ENCODE results near the gene ACTR8.
A peak's percentile ranks its signal among the peaks of the same experiment; 100 is the strongest.

The ACTR8 gene

DNA sequence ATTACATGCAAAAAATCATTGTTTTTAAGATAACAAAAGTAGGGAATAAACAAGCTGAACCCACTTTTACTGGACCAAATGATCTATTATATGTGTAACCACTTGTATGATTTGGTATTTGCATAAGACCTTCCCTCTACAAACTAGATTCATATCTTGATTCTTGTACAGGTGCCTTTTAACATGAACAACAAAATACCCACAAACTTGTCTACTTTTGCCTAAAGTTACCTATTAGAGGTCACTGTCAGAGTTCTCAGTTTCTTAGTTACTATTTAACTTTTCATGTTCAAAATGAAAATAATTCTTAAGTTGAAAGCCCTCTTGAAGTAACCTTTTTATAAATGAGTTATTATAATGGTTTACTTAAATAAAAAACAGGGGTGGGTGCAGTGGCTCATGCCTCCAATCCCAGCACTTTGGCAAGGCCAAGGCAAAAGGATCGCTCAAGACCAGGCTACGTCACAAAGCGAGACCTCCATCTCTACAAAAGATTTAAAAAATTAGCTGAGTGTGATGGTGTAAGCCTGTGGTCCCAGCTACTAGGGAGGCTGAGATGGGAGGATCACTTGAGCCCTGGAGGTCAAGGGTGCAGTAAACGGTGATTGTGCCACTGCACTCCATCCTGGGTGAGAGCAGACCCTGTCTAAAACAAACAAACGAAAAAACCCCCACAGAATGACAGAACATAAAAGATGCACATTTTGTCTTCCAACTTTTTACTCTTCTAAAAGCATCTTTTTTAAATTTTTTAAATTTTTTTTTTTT lies 16.0 kb downstream of the ACTR8 start:
- no peak for DNase-seq (ENCODE audit: low read depth in 2 of 3, low spot score in 1 of 3)

DNA sequence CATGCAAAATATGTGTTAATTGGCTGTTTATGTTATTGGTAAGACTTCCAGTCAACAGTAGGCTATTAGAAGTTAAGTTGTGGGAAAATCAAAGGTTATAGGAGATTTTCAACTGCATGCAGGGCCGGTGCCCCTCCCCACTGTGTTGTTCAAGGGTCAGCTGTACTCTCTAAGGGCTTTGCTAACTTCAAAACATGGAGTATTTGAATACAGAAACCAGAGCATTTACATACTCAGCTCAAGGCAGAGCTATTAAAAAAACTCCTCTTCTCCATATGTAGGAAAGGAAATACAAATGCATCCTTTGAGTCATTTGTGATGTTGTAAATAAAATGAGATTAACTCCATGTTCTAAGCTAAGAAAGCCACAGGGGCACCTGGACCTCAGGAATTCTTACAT lies 18.8 kb downstream of the ACTR8 start:
- DNase-seq (ENCODE audit: low read depth in 2 of 3, low spot score in 1 of 3), result no peak

DNA sequence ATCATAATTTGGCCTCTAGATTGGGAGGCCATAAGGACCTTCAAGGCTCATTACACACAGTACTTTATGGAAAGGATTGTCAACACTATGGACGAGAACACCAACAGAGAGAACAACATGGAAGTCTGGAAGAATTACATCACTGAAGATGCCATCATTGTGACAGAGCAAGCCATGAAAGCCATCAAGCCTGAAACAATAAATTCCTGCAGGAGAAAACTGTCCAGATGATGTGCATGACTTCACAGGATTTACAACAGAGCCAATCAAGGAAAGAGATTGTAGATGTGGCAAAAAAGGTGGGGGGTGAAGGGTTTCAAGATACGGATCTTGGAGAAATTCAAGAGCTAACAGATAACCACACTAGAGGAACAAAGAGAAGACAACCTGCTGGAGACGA lies 19.7 kb downstream of the ACTR8 start:
- DNase-seq (ENCODE audit: low read depth in 2 of 3, low spot score in 1 of 3), result no peak

DNA sequence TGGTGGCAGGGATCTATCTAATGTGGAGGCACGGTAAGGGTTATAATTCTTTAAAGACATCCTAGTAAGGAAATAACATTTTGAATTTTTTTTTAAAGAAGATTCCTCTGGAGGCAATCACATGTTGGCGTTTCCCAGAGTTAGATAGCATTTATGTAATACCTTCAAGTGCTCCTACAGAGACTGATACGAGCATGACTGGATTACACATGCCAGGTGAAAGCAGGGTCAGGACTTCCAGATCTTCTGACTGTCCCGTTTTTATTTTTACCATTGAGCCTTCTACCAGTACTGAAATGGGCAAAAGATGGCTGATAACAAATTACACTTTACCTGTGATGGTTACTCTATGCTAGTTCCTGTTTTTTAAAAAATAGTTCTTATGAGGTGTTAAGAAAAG lies 21.8 kb downstream of the ACTR8 start:
- DNase-seq (ENCODE audit: low read depth in 2 of 3, low spot score in 1 of 3), result no peak

DNA sequence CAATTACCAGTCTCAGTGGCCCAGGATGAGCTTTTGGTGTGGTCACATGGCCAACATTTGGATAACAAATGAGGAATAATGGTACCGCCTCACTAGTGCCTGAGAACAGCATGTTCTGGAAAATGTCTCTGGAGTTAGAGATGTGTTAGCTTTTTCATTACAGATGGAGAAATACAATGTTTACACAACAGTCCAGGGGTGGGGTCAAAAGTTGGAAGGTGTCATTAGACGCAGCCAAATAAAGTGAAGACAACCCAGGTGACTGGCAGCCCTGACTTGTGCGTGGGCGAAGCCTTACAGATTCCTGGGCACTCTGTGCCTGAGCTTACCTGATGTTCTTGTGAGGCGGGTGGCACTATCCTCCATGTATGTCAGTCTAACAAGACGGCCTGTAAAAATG lies 22.8 kb downstream of the ACTR8 start:
- DNase-seq (ENCODE audit: low read depth in 2 of 3, low spot score in 1 of 3), result no peak

DNA sequence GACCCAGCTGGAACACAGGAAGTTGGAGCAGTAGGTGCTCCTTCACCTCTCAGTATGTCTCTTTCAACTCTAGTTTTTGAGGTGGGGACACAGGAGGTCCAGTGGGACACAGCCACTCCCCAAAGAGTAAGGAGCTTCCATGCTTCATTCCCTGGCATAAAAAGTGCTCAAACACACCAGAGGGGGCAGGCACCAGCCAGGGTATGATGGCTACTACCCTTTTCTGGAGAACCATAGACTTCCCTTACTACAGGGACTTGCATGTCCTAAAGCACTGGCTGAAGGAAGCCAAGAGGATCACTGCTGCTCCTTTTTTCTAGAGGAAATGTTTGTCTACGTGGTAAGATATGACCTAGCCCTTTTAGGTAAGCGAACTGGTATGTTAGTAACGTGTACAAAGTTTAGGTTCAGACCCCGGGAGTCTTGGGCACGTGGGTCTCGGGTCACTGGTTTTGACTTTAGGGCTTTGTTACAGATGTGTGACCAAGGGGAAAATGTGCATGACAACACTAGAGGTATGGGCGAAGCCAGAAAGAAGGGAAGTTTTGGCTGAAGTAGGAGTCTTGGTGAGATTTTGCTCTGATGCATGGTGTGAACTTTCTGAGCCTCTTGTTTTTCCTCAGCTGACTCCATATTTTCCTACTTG lies 23.7 kb downstream of the ACTR8 start:
- no peak for DNase-seq (ENCODE audit: low read depth in 2 of 3, low spot score in 1 of 3)

DNA sequence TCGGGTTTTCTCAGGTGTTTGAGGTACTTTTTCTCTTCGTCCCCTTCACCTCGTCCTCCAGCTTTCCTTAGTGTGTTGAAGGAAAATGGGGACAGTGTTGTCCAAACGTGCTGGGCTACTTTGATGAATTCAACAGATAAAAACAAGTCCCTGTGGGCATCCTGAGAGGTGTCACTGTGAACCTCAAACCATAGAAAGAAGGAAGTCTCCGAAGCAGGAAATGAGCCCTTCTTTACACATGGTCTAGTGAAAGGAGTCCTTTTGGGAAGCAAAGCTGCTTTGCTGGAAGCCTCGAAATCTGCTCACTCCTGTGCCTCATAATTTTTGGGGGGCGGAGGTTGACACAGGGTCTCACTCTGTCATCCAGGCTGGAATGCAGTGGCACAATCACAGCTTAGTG lies 25.0 kb downstream of the ACTR8 start:
- no peak for DNase-seq (ENCODE audit: low read depth in 2 of 3, low spot score in 1 of 3)

DNA sequence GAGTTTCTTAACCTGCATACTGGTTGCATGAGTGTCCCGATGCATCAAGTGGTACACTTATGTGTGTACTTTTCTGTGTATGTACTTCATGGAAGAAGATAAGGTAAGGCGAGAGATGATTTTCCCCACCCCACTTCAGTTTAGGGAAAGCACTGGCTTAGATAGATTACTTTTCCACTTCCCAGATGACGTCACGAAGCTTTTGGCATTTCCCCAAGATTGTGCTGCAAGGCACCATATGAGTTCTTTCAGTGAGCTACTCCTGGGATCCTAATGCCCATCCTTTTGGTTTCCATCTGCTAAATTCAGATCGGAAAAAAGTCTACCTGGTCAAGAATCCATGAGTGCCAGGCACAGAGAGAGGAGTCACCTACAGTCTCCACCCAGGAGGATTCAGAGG lies 31.1 kb downstream of the ACTR8 start:
- no peak for DNase-seq (ENCODE audit: low read depth in 2 of 3, low spot score in 1 of 3)

DNA sequence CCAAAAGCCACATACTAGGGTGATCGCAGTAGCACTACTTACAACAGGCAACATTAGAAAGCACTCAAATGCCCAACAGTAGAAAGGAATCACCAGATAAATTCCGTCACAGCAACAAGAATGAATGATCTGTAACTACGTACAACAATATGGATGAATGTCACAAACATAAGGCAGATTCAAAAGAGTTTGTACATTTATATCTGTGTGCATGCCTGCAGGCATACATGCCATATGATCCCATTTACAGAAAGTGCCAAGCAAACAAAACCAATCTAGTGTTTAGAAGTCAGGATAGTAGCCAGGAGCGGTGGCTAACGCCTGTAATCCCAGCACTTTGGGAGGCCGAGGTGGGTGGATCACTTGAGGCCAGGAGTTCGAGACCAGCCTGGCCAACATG lies 32.0 kb downstream of the ACTR8 start:
- DNase-seq (ENCODE audit: low read depth in 2 of 3, low spot score in 1 of 3), result no peak

DNA sequence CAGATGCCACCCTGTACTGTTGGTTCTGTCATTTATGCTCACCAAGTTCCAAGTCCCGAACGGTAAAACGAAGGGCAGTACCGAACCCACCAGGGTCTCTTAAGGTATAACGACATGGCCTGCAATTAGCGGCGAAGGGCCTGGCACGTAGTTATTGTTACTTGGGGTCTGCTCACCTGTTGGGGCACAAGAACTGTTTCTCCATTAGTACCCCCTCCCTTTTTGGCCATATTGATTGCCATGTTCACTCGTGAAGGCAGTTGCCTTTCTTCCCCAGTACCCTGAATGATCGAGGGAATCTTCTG lies 35.1 kb downstream of the ACTR8 start:
- no peak for DNase-seq (ENCODE audit: low read depth in 2 of 3, low spot score in 1 of 3)

DNA sequence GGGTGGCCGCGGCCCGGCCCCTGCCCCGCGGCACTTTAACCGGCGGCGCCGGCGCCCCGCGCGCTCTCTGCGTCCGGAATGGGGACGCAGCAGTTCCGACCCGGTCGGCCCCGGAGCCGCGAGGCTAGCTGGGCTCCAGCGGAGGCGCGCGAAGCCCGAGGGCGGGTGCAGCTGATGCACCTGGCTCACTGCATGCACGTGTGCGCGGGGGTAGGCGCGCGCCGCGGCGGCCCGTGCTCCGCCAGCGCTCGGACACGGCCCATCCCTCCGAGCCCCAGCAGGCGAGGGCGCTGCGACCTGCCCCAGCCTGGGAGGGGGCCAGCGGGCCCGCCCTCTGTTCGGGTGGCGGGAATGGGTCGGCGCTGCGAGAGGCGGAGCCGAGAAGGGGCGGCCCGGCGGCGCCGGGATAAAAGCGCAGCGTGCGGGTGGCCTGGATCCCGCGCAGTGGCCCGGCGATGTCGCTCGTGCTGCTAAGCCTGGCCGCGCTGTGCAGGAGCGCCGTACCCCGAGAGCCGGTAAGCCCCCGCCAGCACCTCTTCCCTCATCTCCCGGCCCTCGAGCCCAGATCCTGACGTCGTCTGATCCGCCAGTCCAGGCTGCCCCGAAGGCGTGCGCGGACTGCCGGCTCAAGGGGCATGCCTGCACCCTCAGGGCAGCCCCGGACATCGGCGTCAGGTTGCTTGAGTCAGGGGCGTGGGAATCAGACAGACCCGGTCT lies 35.7 kb downstream of the ACTR8 start, which contains the start of the genes CHDH and IL17RB:
Gene CHDH (minus strand): TSS at position 286 of the 717 bp plus-strand sequence. CDS start 22,411 bp downstream, outside the sequence.
Gene IL17RB (plus strand): TSS at position 435 of the 717 bp plus-strand sequence. CDS start 21 bp downstream, at position 456.
- DNase-seq (ENCODE audit: low read depth in 2 of 3, low spot score in 1 of 3), result peak in 1 of 3 donors; percentile 9

DNA sequence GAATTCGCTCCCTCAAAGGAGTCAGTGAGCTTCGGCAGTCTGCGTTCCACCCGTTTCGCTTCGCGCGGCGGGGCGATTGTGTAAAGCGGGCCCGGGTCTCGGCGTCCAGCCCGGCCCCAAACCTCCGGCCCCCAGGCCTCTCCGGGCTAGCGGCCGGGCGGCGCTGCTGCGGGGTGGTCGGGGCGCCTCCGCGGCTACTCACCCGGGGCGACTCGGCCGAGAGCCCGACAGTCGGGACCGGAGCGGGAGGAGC lies 36.1 kb downstream of the ACTR8 start:
- DNase-seq (ENCODE audit: low read depth in 2 of 3, low spot score in 1 of 3), result no peak

DNA sequence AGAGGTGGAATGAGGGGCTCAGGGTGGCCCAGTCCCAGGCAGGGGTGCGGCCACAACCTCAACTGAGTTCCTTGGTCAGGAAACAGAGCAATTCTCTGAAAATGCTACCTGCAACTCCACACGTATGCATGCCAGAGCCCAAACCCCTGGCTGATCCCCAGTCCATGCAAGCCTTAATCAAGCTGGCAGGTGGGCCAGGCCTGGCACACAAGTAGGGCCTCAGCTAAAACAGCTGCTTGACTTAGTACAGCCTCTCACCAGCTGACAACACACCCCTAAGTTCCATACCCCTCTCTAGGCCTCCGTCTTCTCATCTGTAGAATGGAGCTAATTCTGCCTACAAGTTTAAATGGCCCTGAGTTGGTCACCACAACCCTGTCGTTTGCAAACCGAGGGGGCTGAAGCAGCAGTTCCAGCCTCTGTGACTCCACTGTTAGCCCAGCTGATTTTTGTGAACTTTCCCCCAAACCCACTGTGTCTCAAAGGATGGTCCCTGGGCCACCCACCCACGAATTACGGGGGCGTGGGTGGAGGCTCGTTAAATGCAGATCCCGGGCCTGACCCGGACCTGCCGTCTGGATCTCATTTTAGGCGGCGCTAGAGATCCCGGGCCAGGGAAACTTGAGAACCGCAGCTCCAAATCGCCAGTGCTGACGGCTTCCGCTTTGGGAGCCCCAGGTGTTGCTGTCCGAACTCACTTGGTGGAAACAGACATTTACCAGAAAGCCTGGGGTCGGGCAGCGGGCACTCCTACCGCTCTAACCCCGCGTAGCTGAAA lies 36.7 kb downstream of the ACTR8 start:
- DNase-seq (ENCODE audit: low read depth in 2 of 3, low spot score in 1 of 3), result no peak

DNA sequence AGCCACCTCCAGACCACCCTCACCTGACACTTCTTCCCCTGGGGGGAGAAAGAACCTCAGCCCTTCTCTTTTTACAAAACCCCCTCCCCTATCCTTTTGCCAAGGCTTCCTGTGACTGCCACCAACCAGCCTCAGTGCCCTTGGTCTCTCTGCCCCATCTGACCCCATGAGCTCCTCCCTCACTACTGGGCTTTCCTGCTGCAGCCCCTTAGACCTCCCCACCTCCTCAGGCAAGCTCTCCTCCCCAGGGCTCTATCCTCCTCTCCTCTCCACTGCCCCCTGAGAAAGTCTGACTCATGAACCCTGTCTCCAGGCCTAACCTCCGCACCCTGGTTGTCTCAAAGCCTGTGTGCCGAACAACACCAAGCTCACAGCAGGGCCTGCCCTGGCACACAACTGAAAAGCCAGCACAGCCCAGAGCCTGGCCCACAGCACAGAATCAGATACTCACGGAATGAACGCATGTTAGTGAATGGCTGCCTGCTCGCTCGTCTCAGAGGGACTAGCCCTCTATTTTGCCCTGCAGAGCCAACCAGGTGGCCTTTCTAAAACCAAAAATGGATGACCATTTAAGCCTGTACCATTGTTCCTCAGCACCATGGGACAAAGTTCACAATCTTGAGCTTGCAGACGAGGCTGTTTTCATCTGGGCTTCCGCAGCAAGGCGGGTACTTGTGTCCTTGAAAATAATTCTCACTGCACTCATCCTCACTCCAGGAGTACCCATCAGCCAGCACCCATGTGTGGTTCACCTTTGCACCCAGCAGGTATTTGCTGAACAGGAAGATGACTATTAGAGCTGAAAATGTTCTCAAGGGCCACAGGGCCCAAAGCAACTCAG lies 37.5 kb downstream of the ACTR8 start:
- DNase-seq (ENCODE audit: low read depth in 2 of 3, low spot score in 1 of 3), result no peak

DNA sequence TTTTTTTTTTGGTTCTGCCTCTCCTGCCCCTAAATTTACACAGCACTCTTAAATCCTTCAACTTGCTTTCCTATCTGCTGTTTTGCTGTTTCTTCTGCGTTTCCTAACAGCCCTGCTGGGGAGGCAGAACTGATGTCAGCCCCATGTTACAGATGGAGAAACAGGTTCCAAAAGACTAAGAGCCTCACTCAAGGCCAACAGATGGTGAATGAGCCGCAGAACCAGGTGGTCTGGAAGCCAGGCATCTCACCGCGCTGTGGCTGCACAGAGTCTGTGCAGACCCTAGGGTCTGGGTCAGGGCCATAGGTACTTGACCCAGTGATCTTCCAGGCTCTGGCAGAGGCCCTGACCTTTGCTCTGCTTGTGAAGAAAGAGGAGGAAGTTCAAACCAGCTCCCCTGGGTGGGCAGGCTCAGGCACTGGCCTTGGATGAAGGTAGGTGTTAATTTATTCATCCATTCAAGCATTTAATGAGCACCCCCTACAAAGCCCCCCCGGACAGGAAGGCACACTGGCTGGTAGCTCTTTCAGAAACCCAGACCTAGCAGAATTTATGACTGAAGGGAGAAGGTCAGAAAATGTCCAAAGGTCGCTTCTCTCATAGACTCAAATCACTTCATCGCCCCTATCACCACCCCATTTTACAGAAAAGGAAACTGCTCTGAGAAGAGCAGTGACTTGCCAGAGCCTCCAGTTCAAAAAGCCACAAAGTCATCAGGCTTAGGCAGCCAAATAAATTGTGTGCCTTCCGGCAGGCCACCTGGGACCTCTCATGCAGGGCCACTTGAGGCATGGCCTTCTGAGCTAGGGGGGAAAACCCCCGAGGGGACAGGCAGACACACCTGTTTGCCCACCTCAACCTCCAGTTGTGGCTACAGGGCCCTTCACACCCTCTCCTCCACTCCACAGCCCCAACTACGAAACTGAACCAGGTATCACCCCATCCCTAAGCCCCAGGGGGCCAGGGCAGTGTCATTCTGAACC lies 38.5 kb downstream of the ACTR8 start:
- no peak for DNase-seq (ENCODE audit: low read depth in 2 of 3, low spot score in 1 of 3)

DNA sequence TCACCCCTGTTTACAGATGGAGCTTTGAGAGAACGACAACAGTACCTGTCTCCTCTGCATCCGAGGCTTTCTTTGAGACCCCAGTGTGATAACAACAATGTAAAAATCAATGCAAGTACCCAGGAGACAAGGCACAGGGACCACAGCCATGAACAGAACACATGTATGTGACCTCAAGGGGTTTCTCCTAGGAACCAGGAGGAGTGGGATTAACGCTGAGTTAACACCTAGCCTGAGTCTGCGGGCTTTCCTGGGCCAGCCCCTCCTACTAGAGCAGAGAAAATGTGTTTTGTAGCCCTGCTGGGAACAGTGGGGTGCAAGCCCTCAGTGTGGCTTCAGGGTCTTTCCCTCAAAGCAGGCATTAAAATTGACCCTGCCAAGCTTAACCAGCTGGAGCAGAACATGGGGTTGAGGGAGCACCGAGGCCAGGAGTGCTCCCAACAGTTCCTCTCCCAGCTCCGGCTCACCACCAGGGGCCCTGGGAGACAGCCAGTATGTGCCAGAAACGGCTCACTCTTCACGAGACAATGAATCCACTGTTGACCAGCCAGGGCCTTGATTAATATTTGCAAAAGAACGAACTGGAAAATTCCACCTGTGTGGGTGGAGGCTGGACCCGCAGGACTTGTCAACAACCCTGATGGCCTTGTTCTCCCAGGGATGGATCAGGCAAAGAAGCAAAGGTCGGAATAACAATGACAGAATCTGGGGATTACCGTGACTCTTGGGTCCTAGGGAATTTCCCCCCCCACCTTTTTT lies 39.3 kb downstream of the ACTR8 start:
- no peak for DNase-seq (ENCODE audit: low read depth in 2 of 3, low spot score in 1 of 3)

DNA sequence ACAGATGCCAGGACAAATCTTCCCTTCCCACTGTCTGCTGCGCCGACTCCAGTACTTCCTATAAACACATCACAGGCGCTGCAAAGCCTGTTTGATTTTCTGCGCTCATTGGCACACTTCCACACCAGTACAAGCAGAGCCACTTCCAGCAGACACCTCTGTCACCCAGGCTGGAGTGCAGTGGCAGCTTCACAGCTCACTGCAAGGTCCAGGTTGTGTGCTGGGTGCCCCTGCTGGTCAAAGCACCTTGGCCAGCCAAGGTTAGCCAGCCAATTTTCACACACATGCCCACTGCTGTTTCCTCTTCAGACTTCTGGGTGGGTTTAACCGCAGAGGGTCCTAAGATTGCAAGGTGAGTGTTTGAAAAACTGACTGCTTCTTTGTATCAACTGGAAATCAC lies 40.7 kb downstream of the ACTR8 start:
- no peak for DNase-seq (ENCODE audit: low read depth in 2 of 3, low spot score in 1 of 3)

DNA sequence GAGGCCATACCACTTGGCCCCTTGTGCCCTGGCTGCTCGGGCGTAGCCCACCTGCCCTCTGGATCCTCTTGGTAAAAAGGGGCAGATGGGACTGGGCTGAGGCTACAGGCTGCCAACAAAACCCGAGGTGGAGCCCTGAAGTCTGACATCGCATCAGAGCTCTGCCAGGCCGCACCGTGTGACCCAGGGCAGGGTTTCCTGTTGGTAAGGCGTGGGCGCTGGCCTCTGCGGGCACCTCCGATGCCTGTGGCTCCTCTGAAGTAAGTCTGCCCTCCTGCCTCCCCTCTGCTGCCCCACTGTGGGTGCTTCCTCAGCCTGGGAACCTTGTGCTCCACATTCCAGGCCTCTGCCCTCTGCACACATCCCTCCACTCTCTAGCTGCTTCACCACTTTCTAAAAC lies 44.6 kb downstream of the ACTR8 start:
- no peak for DNase-seq (ENCODE audit: low read depth in 2 of 3, low spot score in 1 of 3)
